ENCODE data around the gene RBM15B.
"Not testable (repeated sequence)": the region's sequence is repeated elsewhere in the genome, so short reads cannot be mapped to it uniquely, and the experiment has no call there.

Gene RBM15B

GRCh38 chr3:51391075-51391565, at the start of gene RBM15B:
Gene RBM15B (plus strand): TSS chr3:51391285. CDS start chr3:51391400, 115 bp downstream.
- DNase-seq, result peak; percentile 99

GRCh38 chr3:51343918-51344687, 47.0 kb upstream of the RBM15B start:
- peak; percentile 46 for DNase-seq

GRCh38 chr3:51350751-51351150, 40.3 kb upstream of the RBM15B start:
- DNase-seq, result no peak

- no peak for DNase-seq
Observed at GRCh38 chr3:51353131-51353530, 38.0 kb upstream of the RBM15B start.

- no peak for DNase-seq
Observed at GRCh38 chr3:51353691-51354090, 37.4 kb upstream of the RBM15B start.

- DNase-seq, result no peak
Observed at GRCh38 chr3:51354172-51354571, 36.9 kb upstream of the RBM15B start.

GRCh38 chr3:51354731-51355615, 36.1 kb upstream of the RBM15B start:
- no peak for DNase-seq

GRCh38 chr3:51355891-51356578, 35.0 kb upstream of the RBM15B start:
- no peak for DNase-seq

- no peak for DNase-seq
Observed at GRCh38 chr3:51357856-51358255, 33.2 kb upstream of the RBM15B start.

GRCh38 chr3:51358981-51359380, 32.1 kb upstream of the RBM15B start:
- DNase-seq, result no peak

GRCh38 chr3:51360806-51361205, 30.3 kb upstream of the RBM15B start:
- no peak for DNase-seq

GRCh38 chr3:51361746-51362145, 29.3 kb upstream of the RBM15B start:
- DNase-seq, result no peak

GRCh38 chr3:51362476-51362875, 28.6 kb upstream of the RBM15B start:
- DNase-seq, result no peak

GRCh38 chr3:51368276-51368675, 22.8 kb upstream of the RBM15B start:
- not testable (repeated sequence) for DNase-seq

- no peak for DNase-seq
Observed at GRCh38 chr3:51371943-51372557, 19.0 kb upstream of the RBM15B start.

GRCh38 chr3:51373658-51374421, 17.2 kb upstream of the RBM15B start:
- DNase-seq, result no peak

GRCh38 chr3:51374456-51374855, 16.6 kb upstream of the RBM15B start:
- no peak for DNase-seq

- no peak for DNase-seq
Observed at GRCh38 chr3:51375136-51375535, 15.9 kb upstream of the RBM15B start.

GRCh38 chr3:51375571-51375970, 15.5 kb upstream of the RBM15B start:
- DNase-seq, result no peak

- DNase-seq, result no peak
Observed at GRCh38 chr3:51378065-51378464, 13.0 kb upstream of the RBM15B start.

GRCh38 chr3:51378726-51379125, 12.4 kb upstream of the RBM15B start:
- DNase-seq, result no peak

GRCh38 chr3:51379301-51379700, 11.8 kb upstream of the RBM15B start:
- no peak for DNase-seq
